GM12891 (cell line): ENCODE measurements around the gene EYA4.

ENCODE experiments used
- DNase-seq: peaks from one replicate; pipeline ENCODE4 v3.0.0; 2011; ENCODE audit warnings: low spot score; ENCODE audit not compliant: insufficient read length
- FAIRE-seq: peaks from 2 replicates; lab custom pipeline; 2011; peaks lifted over from hg19 to GRCh38; lab: Jason Lieb, UNC
- PAX5 ChIP-seq: IDR thresholded peaks from 2 replicates; pipeline ENCODE4 v1.6.1; 2011; ENCODE audit warnings: low read length, moderate library complexity, mild to moderate bottlenecking; ENCODE audit not compliant: insufficient read depth, severe bottlenecking
- POLR2A ChIP-seq: IDR thresholded peaks from 2 replicates; pipeline ENCODE4 v1.6.1; 2011; ENCODE audit warnings: low read depth, low read length, control low read depth
- POLR2AphosphoS5 ChIP-seq: IDR thresholded peaks from 2 replicates; pipeline ENCODE4 v1.6.1; 2011; ENCODE audit warnings: low read depth, low read length, control low read depth
- POU2F2 ChIP-seq: IDR thresholded peaks from 2 replicates; pipeline ENCODE4 v1.6.1; 2011; ENCODE audit warnings: low read depth, mild to moderate bottlenecking, control low read depth, low read length, moderate library complexity
- SPI1 ChIP-seq: IDR thresholded peaks from 2 replicates; pipeline ENCODE4 v1.6.1; 2011; ENCODE audit warnings: low read depth, low read length, control low read depth
- TAF1 ChIP-seq: IDR thresholded peaks from 2 replicates; pipeline ENCODE4 v1.6.1; 2011; ENCODE audit warnings: low read depth, low read length, control low read depth

EYA4 gene

DNA sequence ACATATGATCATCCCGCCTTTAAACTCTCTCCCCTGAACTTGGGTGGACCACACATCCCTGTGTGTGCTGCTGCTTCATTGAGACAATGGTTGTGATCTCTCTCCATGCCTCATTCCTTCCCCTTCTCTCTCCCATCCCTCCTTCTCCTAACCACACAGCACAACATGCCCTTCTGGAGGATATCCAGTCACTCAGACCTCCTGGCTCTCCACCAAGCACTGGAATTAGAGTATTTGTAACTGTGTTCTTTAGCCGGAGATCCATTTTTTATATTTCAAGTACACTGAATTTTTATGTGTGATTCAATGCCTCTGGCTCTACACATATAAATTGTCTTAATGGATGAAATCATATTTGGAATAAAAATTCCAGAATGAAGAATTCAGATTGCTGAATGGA, 287.4 kb downstream of the EYA4 start:
- DNase-seq = no peak
- TF ChIP-seq POLR2A = no peak
- no peak for TF ChIP-seq POU2F2
- no peak for TF ChIP-seq PAX5
- TF ChIP-seq TAF1 = no peak
- TF ChIP-seq POLR2AphosphoS5 = no peak
- no peak for TF ChIP-seq SPI1
- FAIRE-seq = no peak

DNA sequence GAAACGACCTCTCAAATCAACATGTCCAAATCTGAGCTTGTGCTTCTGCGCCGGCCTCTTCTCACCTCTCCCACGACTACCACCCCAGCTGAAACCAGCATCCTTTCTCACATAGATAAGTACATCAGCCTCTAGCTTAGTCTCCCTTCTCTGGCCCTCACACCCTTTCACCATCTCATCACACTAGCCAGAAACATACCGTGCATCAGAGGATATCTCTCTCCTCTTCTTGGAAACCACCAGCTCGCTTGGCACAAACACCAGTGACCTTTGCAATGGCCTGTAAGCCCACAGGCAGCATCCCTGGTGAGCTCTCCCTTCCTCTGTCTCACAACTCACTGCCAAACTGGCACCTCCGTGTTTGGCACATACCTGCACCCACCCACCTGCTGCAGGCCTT, 291.8 kb downstream of the EYA4 start:
- FAIRE-seq = no peak
- TF ChIP-seq PAX5 (no peak), POLR2A (no peak), TAF1 (no peak), POU2F2 (no peak), SPI1 (no peak), POLR2AphosphoS5 (no peak)

DNA sequence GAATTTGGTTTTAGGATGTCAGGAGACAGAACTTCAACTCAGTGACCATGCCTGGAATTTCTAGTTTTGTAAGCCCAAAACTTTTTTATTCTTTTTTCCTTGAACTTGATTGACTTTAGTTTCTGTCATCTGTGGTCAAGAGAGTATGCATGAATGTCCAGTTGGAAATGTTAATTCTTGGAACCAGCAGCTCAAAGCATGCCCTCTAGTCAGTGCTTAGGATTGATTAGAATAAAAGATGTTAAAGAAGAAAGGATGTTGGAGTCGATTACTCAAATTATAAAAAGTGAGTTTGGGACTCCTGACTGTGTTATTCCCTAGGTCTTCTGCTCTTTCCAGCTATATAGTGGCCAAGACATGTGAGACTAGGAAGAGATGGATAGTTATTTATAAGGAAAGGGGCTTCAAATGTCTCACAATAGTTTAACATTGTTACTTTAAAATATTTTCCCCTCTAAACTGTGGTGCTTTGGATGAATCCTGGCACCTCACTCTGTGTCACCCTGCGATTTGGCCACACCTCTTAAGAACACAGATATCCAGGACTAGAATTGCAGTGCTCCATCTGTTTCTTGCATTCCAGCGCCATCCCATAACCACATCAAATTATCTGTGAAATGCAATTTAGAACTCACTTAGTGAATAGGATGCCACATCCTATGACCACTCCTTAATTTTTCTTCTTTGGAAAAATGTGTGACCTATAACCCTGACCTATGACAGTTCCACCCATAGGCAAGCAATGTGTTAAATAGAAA, 298.5 kb downstream of the EYA4 start:
- FAIRE-seq (no peak), DNase-seq (no peak)
- TF ChIP-seq POLR2AphosphoS5 (no peak), POU2F2 (no peak), TAF1 (no peak), PAX5 (no peak), POLR2A (no peak)

More for the DNA sequence above, 291.8 kb downstream of the EYA4 start:
- no peak for DNase-seq

DNA sequence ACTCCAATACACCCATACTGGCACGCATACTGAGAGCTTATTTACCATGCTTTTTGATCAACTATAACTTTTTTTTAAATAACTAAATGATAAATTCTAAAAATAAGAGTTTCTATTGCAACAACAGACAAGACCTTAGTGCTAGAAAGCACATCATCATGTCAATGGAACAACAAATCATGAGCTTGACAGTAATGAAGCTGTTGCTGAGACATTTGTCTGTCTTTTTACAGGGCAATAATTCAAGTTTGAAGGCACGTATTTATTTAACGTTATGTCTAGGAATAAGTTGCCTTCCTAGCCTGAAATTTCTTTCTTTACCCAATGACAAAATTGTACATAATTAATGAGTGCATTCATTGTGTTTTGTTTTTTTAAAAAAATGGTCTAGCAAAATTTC, 299.2 kb downstream of the EYA4 start:
- FAIRE-seq (no peak), DNase-seq (no peak)
- TF ChIP-seq POLR2A (no peak), POU2F2 (no peak), SPI1 (no peak), TAF1 (no peak), POLR2AphosphoS5 (no peak), PAX5 (no peak)

DNA sequence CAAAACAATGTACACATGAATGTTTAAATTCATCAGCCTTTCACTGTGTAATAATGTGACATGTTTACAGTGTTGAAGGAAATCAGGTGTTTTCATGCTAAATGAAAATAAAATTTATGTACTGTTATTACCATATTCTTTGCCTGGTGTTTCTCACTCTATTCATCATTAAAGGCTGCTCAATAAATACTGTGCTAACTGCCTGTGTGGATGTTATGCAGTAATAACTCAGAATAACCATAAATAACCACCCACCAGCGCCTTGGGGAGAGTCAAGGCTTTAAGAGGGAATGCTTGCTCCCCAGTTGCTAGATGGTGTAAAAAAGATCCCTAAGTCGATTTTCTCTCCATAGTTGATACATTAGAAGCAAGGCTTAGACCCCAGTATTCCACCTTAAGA, 299.9 kb downstream of the EYA4 start:
- no peak for DNase-seq
- FAIRE-seq = no peak
- no peak for TF ChIP-seq POLR2AphosphoS5
- no peak for TF ChIP-seq POLR2A
- no peak for TF ChIP-seq POU2F2
- no peak for TF ChIP-seq PAX5
- TF ChIP-seq TAF1 = no peak
- TF ChIP-seq SPI1 = no peak

DNA sequence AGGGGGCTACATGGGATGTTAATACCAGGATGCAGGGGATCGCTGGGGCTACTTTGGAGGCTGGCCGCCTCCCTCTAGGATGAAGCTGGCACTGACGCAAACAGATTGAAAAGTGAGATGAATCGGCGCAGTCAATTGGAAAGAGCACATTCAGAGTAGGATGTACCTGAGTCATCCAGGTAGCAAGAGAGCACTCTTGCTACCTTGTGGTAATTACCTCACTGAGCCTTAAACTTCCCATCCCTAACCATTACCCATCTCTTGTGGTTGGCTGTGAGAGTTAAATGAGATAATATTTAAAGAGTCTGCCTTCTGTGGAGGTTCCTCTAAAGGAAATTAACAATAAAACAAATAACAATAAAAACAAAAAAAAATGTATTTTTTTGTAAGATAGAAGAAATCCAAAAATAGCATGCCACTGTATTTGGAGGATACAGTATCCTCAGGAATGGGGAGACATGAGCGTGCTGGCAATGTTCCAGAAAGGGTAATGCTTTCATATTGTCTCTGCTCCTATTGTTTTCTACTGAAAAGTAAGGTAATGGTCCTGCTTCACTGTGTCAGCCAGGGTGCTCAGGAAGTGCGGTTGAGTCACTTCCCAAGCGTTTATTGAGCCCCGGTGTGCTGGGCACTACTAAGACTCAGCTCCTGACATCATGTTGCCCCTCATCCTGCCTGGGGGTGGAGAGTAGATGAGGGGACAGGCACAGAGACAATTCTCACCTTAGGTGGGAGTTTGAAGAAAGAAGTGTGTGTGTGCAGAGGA, 301.1 kb downstream of the EYA4 start:
- TF ChIP-seq POLR2AphosphoS5 (no peak), POU2F2 (no peak), POLR2A (no peak), PAX5 (no peak), SPI1 (no peak), TAF1 (no peak)
- FAIRE-seq (no peak), DNase-seq (no peak)

DNA sequence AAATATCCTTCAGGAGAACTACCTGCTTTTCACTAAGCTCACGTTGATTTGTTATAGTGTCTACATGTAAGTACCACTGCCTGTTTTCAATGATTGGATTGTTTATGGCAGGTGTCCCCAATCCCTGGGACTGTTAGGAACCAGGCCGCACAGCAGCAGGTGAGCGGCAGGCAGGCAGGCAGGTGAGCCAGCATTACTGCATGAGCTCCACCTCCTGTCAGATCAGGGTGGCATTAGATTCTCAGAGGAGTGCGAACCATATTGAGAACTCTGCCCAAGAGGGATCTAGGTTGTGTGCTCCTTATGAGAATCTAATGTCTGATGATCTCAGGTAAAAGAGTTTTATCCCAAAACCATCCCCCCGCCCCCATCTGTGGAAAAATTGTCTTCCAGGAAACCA, 303.3 kb downstream of the EYA4 start:
- FAIRE-seq (no peak), DNase-seq (no peak)
- TF ChIP-seq TAF1 (no peak), PAX5 (no peak), POU2F2 (no peak), POLR2AphosphoS5 (no peak), POLR2A (no peak), SPI1 (no peak)

DNA sequence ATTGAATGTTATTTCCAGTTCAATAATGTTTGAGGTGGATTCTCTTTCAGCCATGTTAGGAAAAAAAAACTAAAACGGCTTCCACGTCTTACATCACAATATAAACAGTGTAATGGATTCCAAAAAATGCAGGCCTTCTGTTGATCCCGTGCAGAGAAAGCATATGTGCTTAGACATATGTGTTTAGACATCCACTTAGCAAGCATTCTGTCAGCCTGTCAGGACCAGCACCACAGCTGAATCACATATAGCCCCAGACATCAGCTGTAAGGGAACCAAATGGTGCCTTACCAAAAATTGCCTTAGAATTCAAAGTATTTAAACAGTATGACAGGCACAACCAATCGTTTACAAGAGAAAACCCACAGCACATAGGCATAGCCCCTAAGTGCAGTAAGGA, 304.9 kb downstream of the EYA4 start:
- FAIRE-seq = no peak
- no peak for DNase-seq
- TF ChIP-seq SPI1 (no peak), PAX5 (no peak), POU2F2 (no peak), TAF1 (no peak), POLR2A (no peak), POLR2AphosphoS5 (no peak)

DNA sequence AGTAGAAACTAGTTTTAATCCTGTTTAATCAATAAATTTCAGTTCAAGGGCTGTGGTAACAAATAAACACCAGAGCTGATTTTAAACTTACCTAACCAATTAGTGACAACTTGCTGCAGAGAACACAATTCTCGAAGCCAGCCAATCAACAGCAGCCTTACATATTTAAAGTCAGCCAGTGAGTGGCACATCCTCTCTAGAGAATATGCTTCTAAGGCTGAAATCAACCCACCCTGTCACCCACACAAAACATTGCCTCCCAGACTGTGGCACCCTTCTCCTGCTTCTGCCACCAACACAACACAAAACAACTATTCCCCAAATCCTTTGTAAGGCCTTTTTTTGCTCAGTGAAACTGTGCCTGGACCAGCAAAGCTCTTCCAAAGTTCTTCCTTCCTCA, 306.0 kb downstream of the EYA4 start:
- DNase-seq (no peak), FAIRE-seq (no peak)
- TF ChIP-seq POLR2A = no peak
- no peak for TF ChIP-seq SPI1
- no peak for TF ChIP-seq PAX5
- TF ChIP-seq TAF1 = no peak
- TF ChIP-seq POLR2AphosphoS5 = no peak
- TF ChIP-seq POU2F2 = no peak
